ENCODE measurements around the gene ARL15. TPM values are rescaled to one million over a fixed set of nuclear protein-coding genes. Genes with fewer than 3 reads are reported as not detected.

Gene ARL15
- total RNA-seq, 1 experiment from 2014 or later: 6.9 TPM

DNA sequence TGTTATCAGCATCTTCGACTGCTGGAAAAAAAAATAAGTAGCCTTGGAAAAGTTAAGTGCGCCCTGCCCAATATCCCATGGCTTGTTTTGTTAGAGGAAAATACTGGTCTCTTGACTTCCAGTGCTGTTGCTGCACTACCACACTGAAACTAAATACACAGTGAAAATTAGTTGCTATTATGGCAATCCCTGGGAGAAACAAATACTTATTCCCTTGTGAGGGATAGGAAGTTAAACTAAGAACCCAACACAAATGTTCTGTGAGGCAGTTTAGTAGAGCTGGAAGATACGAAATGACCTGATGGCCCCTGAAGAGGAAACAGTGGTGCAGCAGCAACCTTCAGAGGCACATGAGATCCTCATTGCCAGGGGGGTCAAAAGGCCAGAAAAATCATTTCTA, 164.0 kb downstream of the ARL15 start:
- H3K9me3 ChIP-seq (ENCODE audit: low read length): no peaks in the 10 kb centered on the region
- no peaks in the 10 kb centered on the region for H3K9me2 ChIP-seq (replicated peaks; ENCODE audit: low read length)
- no peaks in the 10 kb centered on the region for H3F3A ChIP-seq (ENCODE audit: low read length, unreplicated experiment)
- H3K27me3 ChIP-seq (ENCODE audit: low read length): no peaks in the 10 kb centered on the region
- no peaks in the 10 kb centered on the region for H3K4me1 ChIP-seq (ENCODE audit: insufficient read depth, low read length)
- intact Hi-C loops (cut with micrococcal nuclease): no loop called here
- DNase-seq: no peak
- no peak for ATAC-seq
- no peaks in the 10 kb centered on the region for H3K36me3 ChIP-seq (ENCODE audit: low read depth, low read length)
- H2AFZ ChIP-seq (ENCODE audit: low read length): no peak overlapping the region
- BruUV-seq (replicated peaks): no TSS peak
- no peak overlapping the region for H3K9ac ChIP-seq (ENCODE audit: low read length)
- TF ChIP-seq EZH2phosphoT487 (IDR thresholded peaks at IDR 0.05; ENCODE audit: borderline replicate concordance, low read length) (no peak), EZH2 (IDR thresholded peaks at IDR 0.05; ENCODE audit: low read length, unreplicated experiment) (no peak), CTCF (conservative IDR thresholded peaks at IDR 0.05; ENCODE audit: low read depth, low read length) (no peak)
- CTCF ChIA-PET: no interaction called here
- no peak overlapping the region for H3K4me2 ChIP-seq (ENCODE audit: low read length)
- H3K27ac ChIP-seq (ENCODE audit: low read length): no peak overlapping the region
- no peaks in the 10 kb centered on the region for H3K79me2 ChIP-seq (ENCODE audit: low read length)
- POLR2A ChIA-PET (ENCODE audit: unreplicated experiment): no interaction called here
- no peaks in the 10 kb centered on the region for H4K20me1 ChIP-seq (ENCODE audit: low read length)
- no peak overlapping the region for H3K4me3 ChIP-seq (ENCODE audit: low read length)

- Histone ChIP-seq H3K9me2 (replicated peaks; ENCODE audit: low read length) (no peaks in the 10 kb centered on the region), H3K4me2 (ENCODE audit: low read length) (no peak overlapping the region), H3K4me3 (ENCODE audit: low read length) (no peak overlapping the region), H3K4me1 (ENCODE audit: insufficient read depth, low read length) (no peaks in the 10 kb centered on the region), H3F3A (ENCODE audit: low read length, unreplicated experiment) (no peaks in the 10 kb centered on the region), H3K27me3 (ENCODE audit: low read length) (no peaks in the 10 kb centered on the region), H2AFZ (ENCODE audit: low read length) (no peak overlapping the region), H4K20me1 (ENCODE audit: low read length) (no peaks in the 10 kb centered on the region), H3K79me2 (ENCODE audit: low read length) (no peaks in the 10 kb centered on the region), H3K36me3 (ENCODE audit: low read depth, low read length) (no peaks in the 10 kb centered on the region), H3K27ac (ENCODE audit: low read length) (no peak overlapping the region), H3K9me3 (ENCODE audit: low read length) (no peaks in the 10 kb centered on the region), H3K9ac (ENCODE audit: low read length) (no peak overlapping the region)
- TF ChIP-seq EZH2 (IDR thresholded peaks at IDR 0.05; ENCODE audit: low read length, unreplicated experiment) (no peak), CTCF (conservative IDR thresholded peaks at IDR 0.05; ENCODE audit: low read depth, low read length) (no peak), EZH2phosphoT487 (IDR thresholded peaks at IDR 0.05; ENCODE audit: borderline replicate concordance, low read length) (no peak)
- intact Hi-C loops (cut with micrococcal nuclease): no loop called here
- ChIA-PET CTCF (no interaction called here), POLR2A (ENCODE audit: unreplicated experiment) (no interaction called here)
- no TSS peak for BruUV-seq (replicated peaks)
- no peak for DNase-seq
- ATAC-seq: no peak
These were observed 170.0 kb downstream of the ARL15 start for GRCh38 chr5:54140247-54140840.

DNA sequence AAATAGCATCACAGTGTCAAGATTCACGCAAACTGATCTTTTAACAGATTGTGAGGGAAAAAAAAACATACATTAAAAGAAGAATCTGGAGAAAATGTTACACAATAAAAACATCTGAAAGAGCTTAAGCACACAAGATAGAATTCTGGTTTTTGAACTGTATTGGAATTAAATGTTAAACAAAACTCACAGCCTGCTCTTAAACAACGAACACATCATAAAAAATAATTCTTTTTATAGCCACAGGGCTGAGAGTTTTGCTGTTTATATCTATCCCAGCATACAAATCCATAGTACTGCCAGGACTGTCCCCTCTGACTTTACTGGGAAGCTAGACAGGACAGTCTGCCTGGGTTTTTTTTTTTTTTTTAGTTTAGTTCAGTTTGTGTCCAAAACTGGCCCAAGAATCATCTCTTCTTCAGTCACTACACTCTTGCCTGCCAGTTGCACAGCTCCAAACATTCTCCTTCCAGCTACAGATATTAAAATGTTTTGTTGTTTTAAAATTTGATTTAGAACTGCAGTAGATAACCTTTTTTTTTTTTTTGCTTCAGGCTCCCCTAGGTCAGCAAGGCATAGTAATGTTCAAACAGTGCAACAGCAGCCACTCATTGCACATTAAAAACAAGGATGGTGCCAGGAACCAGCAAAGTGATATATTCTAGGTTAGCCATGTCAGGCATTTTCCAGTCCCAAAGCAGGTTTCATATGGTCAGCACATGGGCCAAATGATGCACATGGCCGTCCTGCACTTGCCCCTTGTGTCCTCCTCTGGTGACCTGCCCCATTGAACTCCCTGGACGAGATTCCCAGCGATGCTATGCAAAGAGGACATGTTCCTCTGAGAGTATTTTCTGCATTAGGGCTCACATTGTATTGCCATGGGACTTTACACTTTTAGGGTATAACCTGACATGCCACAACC, 173.6 kb downstream of the ARL15 start:
- Histone ChIP-seq H3K4me1 (ENCODE audit: insufficient read depth, low read length) (no peaks in the 10 kb centered on the region), H3F3A (ENCODE audit: low read length, unreplicated experiment) (no peaks in the 10 kb centered on the region), H3K27ac (ENCODE audit: low read length) (no peak overlapping the region), H4K20me1 (ENCODE audit: low read length) (no peaks in the 10 kb centered on the region), H3K36me3 (ENCODE audit: low read depth, low read length) (no peaks in the 10 kb centered on the region), H3K9ac (ENCODE audit: low read length) (no peak overlapping the region), H2AFZ (ENCODE audit: low read length) (no peak overlapping the region), H3K4me3 (ENCODE audit: low read length) (no peak overlapping the region), H3K4me2 (ENCODE audit: low read length) (no peak overlapping the region), H3K9me2 (replicated peaks; ENCODE audit: low read length) (no peaks in the 10 kb centered on the region), H3K9me3 (ENCODE audit: low read length) (no peaks in the 10 kb centered on the region), H3K79me2 (ENCODE audit: low read length) (no peaks in the 10 kb centered on the region), H3K27me3 (ENCODE audit: low read length) (no peaks in the 10 kb centered on the region)
- intact Hi-C loops (cut with micrococcal nuclease): no loop called here
- POLR2A ChIA-PET (ENCODE audit: unreplicated experiment): no interaction called here
- CTCF ChIA-PET: no interaction called here
- DNase-seq (no peak), ATAC-seq (no peak)
- TF ChIP-seq EZH2phosphoT487 (IDR thresholded peaks at IDR 0.05; ENCODE audit: borderline replicate concordance, low read length): no peak
- no peak for TF ChIP-seq CTCF (conservative IDR thresholded peaks at IDR 0.05; ENCODE audit: low read depth, low read length)
- no peak for TF ChIP-seq EZH2 (IDR thresholded peaks at IDR 0.05; ENCODE audit: low read length, unreplicated experiment)
- no TSS peak for BruUV-seq (replicated peaks)

Measured in PC-3 (cell line).